D721Med (cell line): ENCODE measurements around the gene NCAM2.

Source experiments
- DNase-seq: peaks from one replicate; pipeline ENCODE4 v3.0.0; 2011; ENCODE audit warnings: low spot score; ENCODE audit not compliant: insufficient read length
- FAIRE-seq: peaks from 2 replicates; lab custom pipeline; 2011; peaks lifted over from hg19 to GRCh38; lab: Jason Lieb, UNC
- CTCF ChIP-seq: IDR thresholded peaks from 2 replicates; pipeline ENCODE4 v1.5.1; 2012; ENCODE audit warnings: mild to moderate bottlenecking, control low read depth; ENCODE audit not compliant: insufficient read depth; ENCODE audit errors: missing control alignments

Gene NCAM2

GRCh38 chr21:20996421-20997310, 1.5 kb upstream of the NCAM2 start:
- FAIRE-seq (no peak), DNase-seq (no peak)
- TF ChIP-seq CTCF = no peak

GRCh38 chr21:20997311-20997635, 936 bp upstream of the NCAM2 start:
- no peak for TF ChIP-seq CTCF
- FAIRE-seq = no peak

DNA sequence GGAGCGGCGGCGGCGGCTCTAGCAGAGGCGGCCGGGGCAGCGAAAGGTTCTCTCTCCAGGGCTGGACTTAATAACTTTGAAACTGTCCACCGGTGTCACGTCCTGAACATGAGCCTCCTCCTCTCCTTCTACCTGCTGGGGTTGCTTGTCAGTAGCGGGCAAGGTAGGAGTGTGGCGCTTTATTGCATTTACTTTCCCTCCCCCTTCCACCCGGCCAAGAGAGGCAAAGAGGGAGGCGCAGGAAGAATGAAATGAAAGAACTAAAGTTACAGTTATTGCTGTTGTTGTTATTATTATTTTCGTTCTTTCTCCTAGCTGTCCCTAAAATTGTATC, 214 bp downstream of the NCAM2 start:
- no peak for TF ChIP-seq CTCF
- FAIRE-seq (no peak), DNase-seq (no peak)

More at GRCh38 chr21:20997311-20997635, 936 bp upstream of the NCAM2 start:
- DNase-seq = no peak

DNA sequence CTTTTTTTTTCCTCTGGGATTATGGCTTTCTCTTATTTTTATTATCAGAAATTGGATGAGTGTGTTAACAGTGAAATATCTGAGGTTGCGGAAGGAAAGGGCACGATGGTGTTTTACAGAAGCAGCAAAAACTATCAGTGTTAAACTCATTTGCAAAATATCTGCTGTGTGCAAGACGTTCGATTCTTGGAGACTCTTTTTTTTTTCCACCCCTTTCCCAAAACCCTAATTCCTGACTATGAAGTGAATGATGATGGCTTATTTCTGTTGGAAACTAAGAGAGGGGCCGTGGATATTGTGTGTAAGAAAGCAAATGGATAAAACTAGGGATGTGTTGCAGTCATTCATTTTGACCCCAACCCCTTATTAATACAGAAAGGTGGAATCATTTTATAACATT, 677 bp downstream of the NCAM2 start:
- FAIRE-seq = no peak
- no peak for TF ChIP-seq CTCF
- no peak for DNase-seq

- DNase-seq = no peak
- peak; percentile 86 for TF ChIP-seq CTCF
- peak; percentile 76 for FAIRE-seq
Measured at GRCh38 chr21:20999659-21000058, 1.4 kb downstream of the NCAM2 start.

- no peak for DNase-seq
- FAIRE-seq = no peak
- TF ChIP-seq CTCF = no peak
Measured at GRCh38 chr21:21000591-21001175, 2.5 kb downstream of the NCAM2 start.

GRCh38 chr21:21001591-21002100, 3.4 kb downstream of the NCAM2 start:
- no peak for DNase-seq
- no peak for FAIRE-seq
- no peak for TF ChIP-seq CTCF
